GM19468 (cell line): ENCODE data around the gene HOXA3.

ENCODE experiments used
- ATAC-seq: cut with Tn5 transposase; IDR thresholded peaks from one replicate; pipeline ENCODE4 v1.9.1; 2021; ENCODE audit warnings: mild to moderate bottlenecking, moderate library complexity, moderate number of reproducible peaks; ENCODE audit not compliant: unreplicated experiment; ENCODE audit errors: extremely low read depth

The HOXA3 gene

GRCh38 chr7:27179503-27180430 lies 27.4 kb upstream of the HOXA3 start:
- no peak for ATAC-seq

DNA sequence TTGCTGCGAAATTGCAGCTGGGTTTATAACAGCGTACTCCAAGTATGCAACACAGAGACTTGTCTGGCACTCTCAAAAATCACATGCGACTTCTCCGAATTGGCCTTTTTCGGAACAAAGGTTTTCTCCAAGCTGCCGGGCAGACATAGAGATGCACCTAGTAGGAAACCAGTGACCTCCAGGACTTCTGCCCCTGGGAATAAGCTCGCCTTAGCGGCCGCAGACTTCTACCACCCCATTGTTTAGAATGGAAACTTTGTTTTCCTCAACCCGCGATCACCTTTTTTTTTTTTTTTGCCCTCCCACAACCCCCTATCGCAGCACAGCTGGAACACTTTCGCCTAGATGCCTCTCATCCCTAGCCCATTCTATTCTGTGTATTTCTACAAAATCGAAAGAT lies 26.6 kb upstream of the HOXA3 start:
- no peak for ATAC-seq

DNA sequence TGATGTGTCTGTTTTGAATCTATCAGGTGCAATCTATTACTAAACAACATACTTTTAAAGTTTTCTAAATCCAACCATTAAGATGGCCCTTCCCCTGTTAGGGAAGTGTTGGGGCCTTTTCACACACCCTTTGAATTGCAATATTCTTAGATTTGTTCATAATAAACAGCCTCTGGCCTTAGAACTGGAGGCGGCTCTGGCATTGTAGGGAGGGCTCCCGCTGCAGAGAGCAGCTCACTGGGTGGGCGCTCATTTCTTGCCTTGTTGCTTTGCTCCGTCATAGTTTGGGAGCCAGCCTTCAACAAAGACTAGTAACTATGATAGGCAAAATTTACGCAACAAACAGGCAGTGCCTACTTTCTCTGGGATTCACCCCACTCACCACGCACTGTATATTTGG lies 26.0 kb upstream of the HOXA3 start:
- no peak for ATAC-seq

- no peak for ATAC-seq
These were observed 25.5 kb upstream of the HOXA3 start for GRCh38 chr7:27177795-27178320.

- ATAC-seq: no peak
These were observed 24.8 kb upstream of the HOXA3 start for GRCh38 chr7:27176962-27177794.

GRCh38 chr7:27176524-27176845 lies 24.1 kb upstream of the HOXA3 start:
- ATAC-seq: no peak

DNA sequence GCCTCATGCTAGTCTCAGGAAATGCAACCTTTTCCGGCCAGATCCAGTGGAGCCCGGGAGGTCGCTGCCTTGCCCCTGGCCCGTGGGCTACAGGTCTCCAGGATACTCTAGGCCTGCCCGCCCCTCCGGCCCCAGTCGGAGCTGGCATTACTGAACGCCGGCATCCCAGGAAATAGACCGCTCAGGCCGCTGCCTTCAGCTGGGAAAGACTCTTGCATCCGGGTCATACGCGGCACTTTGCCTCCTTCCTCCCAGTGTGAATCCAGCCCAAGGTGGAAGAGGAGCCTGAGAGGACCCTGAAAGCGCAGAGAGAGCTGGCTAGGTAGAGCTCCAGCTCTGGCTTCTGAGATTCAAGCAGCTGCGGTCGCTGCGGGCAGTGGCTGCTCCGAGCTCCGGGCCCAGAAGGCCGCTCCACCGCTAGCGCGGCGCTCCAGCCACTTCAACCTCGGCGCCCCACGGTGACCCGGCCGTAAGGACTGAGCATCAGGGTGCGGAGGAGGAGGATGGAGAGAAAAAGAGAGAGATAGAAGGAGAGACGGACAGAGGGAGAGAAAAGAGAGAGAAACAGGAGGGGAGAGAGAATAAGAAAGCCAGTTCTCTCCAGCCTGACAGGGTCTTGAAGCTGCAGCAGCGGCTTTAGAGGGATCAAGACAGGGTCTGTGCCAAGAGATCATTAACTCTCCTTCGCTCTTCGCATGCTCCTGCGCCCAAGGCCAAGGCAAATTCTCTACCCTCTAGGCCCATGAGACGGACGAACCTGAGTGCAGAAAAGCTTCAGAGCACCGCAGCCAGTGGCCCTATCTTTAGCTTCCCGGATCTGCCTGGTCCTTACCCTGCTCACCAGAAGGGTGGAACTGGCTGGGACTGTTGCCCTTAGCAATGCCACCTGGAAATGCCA lies 23.5 kb upstream of the HOXA3 start:
- ATAC-seq: no peak

GRCh38 chr7:27174874-27175625 lies 22.7 kb upstream of the HOXA3 start:
- no peak for ATAC-seq

GRCh38 chr7:27173956-27174873 lies 21.8 kb upstream of the HOXA3 start, which contains the start of gene HOXA10:
Gene HOXA10, minus strand, starts transcription at chr7:27174320. Its CDS starts 14 bp downstream, at chr7:27174306.
- ATAC-seq: no peak

DNA sequence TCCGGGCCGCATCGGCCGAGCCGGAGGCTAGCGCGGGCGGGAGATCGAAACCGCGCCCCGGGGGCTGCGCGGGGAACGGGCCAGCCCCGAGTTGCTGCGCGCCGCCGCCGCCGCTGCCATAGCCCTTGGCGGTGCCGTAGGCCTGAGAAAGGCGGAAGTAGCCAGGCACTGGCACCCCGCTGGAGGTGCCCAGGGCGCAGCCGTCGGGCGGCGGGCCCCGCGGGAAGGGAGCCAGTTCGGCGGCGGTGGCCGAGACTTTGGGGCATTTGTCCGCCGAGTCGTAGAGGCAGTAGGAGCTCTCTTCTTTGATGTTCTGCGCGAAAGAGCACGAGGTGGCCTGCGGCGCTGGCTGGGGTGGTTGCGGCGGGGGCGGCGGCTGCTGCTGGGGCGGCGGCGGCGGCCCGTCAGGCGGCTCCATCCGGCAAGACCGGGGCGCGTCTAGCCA lies 21.1 kb upstream of the HOXA3 start:
- ATAC-seq: no peak

DNA sequence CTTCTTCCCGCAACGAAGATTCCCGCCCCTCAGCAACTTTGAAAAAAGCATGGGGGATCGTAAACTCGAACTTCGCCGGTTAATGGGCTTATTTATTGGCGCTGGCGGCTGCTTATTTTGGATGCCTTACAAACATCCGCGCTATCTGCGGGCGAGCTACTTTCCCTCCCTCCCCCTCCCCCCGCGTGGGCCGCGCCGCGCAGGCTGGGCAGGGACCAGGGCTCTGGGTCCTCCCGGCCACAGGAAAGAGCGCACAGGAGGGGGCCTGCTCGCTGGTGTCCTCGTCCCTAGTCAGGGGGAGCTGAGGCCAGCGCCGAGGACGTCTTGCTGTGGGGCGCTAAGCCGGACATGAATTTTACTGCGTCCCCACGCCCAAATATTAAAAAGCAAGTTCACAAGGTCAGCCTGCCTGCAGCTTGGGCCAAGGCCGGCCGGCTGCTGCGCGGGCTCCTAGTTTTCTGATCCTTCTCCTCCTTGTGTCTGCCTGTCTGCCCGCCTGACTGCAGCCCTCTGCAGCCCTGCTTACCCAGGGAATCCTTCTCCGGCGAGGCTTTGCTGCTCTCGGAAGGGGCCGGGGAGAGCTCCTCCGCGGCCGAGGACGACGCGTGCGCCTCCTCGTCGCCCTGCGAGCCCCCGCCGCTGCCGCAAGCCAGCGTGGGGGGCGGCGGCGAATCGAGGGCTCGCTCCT lies 20.6 kb upstream of the HOXA3 start:
- ATAC-seq: no peak

- ATAC-seq: no peak
These were observed 20.0 kb upstream of the HOXA3 start for GRCh38 chr7:27172315-27172774.

DNA sequence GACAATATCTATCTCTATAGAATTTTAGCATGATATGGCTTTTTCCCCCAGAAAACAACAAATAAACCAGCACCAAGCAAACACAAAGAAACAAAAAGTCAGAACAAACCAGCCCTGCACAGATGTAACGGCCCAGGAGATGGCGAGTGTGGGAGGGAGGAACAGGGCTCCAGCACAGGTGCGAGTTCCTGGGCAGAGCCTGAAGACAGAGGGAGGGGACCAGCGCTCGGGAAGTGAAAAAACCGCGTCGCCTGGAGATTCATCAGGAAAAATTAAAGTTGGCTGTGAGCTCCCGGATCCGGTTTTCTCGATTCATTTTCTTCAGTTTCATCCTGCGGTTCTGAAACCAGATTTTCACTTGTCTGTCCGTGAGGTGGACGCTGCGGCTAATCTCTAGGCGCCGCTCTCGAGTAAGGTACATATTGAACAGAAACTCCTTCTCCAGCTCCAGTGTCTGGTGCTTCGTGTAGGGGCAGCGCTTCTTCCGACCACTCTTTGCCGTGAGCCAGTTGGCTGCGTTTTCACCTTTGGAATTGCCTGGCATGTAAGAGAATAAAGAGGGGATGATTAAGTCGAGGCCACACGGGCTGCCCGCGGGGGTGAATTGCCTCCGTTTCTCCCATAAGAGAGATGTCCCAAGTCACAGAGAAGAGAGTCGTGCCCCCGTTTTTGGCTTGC lies 19.4 kb upstream of the HOXA3 start:
- ATAC-seq: no peak

DNA sequence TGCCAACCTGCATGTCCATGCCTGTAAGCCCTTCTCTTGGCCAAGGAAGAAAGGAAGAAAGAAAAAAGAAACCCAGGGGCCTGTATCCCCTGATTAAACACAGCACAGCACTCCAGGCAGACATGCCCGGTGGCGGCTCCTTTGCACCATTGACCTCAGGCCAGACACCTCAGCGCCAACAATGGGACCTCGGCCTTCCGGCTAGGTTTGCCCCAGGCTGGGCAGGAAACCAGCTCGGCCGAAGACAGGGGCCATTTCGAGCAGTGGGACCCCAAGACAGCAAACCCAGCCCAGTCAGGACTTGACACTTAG lies 18.9 kb upstream of the HOXA3 start:
- ATAC-seq: no peak

- ATAC-seq: no peak
These were observed 18.3 kb upstream of the HOXA3 start for GRCh38 chr7:27170426-27171324.
